Measurements from ENCODE around the gene NFIB. TPM values are rescaled to one million over a fixed set of nuclear protein-coding genes. Genes with fewer than 3 reads are reported as not detected.

NFIB gene
- total and polyA plus RNA-seq, 2 of the 13 experiments (the other 11 are each of a cell fraction or from before 2014, with no cell fraction given) = 0.98 to 4.6 TPM

DNA sequence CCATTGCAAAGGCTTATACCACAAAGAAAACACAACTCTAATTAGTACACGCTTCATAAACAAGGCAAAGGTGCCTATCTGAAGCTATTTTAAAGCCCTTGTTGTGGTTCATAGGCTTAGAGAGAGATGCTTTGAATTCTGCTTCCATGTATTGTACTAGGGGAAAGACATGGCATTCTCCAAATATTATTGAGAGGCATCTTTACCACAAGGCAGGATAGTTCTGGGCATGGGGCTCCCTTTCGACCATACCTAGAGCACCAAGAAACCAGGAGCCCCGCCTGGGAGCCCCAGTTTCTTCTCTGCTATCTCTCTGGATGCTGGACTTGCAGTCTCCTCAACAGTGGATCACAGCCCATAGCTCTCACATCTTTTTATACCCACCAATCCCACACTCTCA, 93.7 kb downstream of the NFIB start:
- Histone ChIP-seq H3K79me2 (ENCODE audit: insufficient read depth, low read length) (no peaks in the 10 kb centered on the region), H4K20me1 (ENCODE audit: insufficient read depth, low read length) (no peaks in the 10 kb centered on the region), H3K4me3 (replicated peaks in 1 of 3; ENCODE audit: insufficient read depth in 1 of 3, low read depth in 2 of 3, low read length in 3 of 3) (no peak overlapping the region), H3K4me2 (ENCODE audit: low read depth, low read length) (no peak overlapping the region), H3K4me1 (ENCODE audit: insufficient read depth, low read length) (no peaks in the 10 kb centered on the region), H3K9me3 (ENCODE audit: low read length) (no peaks in the 10 kb centered on the region), H3K27me3 (ENCODE audit: control insufficient read depth in 1 of 2, insufficient read depth in 2 of 2, low read length in 2 of 2) (no peaks in the 10 kb centered on the region), H2AFZ (ENCODE audit: low read length) (no peak overlapping the region), H3K27ac (ENCODE audit: extremely low read length, insufficient read depth, low read length) (no peak overlapping the region), H3K36me3 (replicated peaks in 1 of 2; ENCODE audit: control insufficient read depth in 1 of 2, insufficient read depth in 2 of 2, low read length in 2 of 2) (no peaks in the 10 kb centered on the region), H3K9ac (ENCODE audit: insufficient read depth, low read depth, low read length) (no peak overlapping the region)
- 62% methylated on average over 3 of the region's 3 CpGs for WGBS (ENCODE audit: low lambda C conversion rate)
- intact Hi-C loops (cut with micrococcal nuclease; ENCODE audit: unreplicated experiment) = no loop called here
- in situ Hi-C loops (cut with HindIII; ENCODE audit: extremely low pct_ligation_motif_present, low pct_unique_long_range_greater_than_20kb) = no loop called here
- no peak for ATAC-seq
- CTCF ChIA-PET (ENCODE audit: low intra/inter-chr PET ratio, low total read pairs) = no interaction called here
- no peak for FAIRE-seq
- no peak for TF ChIP-seq FOXM1 (CRISPR knock-in tag; IDR thresholded peaks at IDR 0.05)
- TF ChIP-seq ELF4 (CRISPR knock-in tag; IDR thresholded peaks at IDR 0.05; ENCODE audit: borderline replicate concordance) = no peak
- TF ChIP-seq POGZ (CRISPR knock-in tag; IDR thresholded peaks at IDR 0.05) = no peak
- no peak for TF ChIP-seq CBFB (CRISPR knock-in tag; IDR thresholded peaks at IDR 0.05)
- TF ChIP-seq, protein P1, sequence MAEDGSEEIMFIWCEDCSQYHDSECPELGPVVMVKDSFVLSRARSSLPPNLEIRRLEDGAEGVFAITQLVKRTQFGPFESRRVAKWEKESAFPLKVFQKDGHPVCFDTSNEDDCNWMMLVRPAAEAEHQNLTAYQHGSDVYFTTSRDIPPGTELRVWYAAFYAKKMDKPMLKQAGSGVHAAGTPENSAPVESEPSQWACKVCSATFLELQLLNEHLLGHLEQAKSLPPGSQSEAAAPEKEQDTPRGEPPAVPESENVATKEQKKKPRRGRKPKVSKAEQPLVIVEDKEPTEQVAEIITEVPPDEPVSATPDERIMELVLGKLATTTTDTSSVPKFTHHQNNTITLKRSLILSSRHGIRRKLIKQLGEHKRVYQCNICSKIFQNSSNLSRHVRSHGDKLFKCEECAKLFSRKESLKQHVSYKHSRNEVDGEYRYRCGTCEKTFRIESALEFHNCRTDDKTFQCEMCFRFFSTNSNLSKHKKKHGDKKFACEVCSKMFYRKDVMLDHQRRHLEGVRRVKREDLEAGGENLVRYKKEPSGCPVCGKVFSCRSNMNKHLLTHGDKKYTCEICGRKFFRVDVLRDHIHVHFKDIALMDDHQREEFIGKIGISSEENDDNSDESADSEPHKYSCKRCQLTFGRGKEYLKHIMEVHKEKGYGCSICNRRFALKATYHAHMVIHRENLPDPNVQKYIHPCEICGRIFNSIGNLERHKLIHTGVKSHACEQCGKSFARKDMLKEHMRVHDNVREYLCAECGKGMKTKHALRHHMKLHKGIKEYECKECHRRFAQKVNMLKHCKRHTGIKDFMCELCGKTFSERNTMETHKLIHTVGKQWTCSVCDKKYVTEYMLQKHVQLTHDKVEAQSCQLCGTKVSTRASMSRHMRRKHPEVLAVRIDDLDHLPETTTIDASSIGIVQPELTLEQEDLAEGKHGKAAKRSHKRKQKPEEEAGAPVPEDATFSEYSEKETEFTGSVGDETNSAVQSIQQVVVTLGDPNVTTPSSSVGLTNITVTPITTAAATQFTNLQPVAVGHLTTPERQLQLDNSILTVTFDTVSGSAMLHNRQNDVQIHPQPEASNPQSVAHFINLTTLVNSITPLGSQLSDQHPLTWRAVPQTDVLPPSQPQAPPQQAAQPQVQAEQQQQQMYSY (CRISPR knock-in tag; IDR thresholded peaks at IDR 0.05) = no peak
- no peak for TF ChIP-seq LCORL (IDR thresholded peaks at IDR 0.05)
- TF ChIP-seq LCORL (CRISPR knock-in tag; IDR thresholded peaks at IDR 0.05) = no peak
- no peak for TF ChIP-seq SMAD3 (CRISPR knock-in tag; IDR thresholded peaks at IDR 0.05)
- no peak for TF ChIP-seq NCOA5 (CRISPR knock-in tag; IDR thresholded peaks at IDR 0.05)
- TF ChIP-seq ELF1 (CRISPR knock-in tag; IDR thresholded peaks at IDR 0.05) = no peak
- TF ChIP-seq MED13 (CRISPR knock-in tag; IDR thresholded peaks at IDR 0.05) = no peak
- no peak for TF ChIP-seq ZNF180 (CRISPR knock-in tag; IDR thresholded peaks at IDR 0.05; ENCODE audit: borderline replicate concordance, low read depth)
- no peak for TF ChIP-seq ZNF333 (CRISPR knock-in tag; IDR thresholded peaks at IDR 0.05; ENCODE audit: borderline replicate concordance)
- TF ChIP-seq SRSF1 (optimal IDR thresholded peaks at IDR 0.05; ENCODE audit: low read depth, low read length) = no peak
- POLR2A ChIA-PET = no interaction called here
- no TSS peak for BruUV-seq (replicated peaks)
- DNase-seq (ENCODE audit: low spot score) = no peak

Measured in HepG2 (cell line).